Measurements from ENCODE around the gene SIAH3. TPM values are rescaled to one million over a fixed set of nuclear protein-coding genes. Genes with fewer than 3 reads are reported as not detected.

Gene SIAH3
- total and polyA plus RNA-seq, 2 experiments from 2014 or later: 0.13 to 0.17 TPM

DNA sequence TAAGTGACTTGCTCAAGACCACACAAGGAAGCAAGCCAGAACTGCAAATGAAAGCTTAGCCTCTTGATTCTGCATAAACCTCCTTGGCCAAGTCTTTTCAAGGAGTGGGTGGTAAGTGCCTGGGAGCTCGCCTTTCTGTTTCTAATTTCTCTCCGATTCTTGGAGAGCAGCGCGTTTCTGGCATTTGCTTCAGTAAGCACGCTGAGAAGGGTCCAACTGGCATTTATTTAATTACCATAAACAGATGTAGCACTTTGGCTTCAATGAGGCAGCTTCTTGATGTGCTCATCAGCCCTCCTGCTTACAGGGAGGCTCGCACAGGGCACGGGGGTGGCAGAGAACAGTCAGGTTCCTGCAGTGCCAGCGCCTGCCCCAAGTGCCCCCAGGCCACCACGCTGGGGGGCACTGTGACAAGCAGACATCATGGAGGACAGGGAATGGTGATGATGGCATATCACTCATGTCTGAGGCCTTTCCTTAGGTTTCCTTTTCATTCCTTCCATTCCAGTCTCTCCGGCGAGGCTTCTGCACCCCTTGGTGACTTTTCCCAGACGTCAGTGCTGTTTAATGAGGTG lies 13.3 kb downstream of the SIAH3 start (continued):
- TF ChIP-seq, protein P1, sequence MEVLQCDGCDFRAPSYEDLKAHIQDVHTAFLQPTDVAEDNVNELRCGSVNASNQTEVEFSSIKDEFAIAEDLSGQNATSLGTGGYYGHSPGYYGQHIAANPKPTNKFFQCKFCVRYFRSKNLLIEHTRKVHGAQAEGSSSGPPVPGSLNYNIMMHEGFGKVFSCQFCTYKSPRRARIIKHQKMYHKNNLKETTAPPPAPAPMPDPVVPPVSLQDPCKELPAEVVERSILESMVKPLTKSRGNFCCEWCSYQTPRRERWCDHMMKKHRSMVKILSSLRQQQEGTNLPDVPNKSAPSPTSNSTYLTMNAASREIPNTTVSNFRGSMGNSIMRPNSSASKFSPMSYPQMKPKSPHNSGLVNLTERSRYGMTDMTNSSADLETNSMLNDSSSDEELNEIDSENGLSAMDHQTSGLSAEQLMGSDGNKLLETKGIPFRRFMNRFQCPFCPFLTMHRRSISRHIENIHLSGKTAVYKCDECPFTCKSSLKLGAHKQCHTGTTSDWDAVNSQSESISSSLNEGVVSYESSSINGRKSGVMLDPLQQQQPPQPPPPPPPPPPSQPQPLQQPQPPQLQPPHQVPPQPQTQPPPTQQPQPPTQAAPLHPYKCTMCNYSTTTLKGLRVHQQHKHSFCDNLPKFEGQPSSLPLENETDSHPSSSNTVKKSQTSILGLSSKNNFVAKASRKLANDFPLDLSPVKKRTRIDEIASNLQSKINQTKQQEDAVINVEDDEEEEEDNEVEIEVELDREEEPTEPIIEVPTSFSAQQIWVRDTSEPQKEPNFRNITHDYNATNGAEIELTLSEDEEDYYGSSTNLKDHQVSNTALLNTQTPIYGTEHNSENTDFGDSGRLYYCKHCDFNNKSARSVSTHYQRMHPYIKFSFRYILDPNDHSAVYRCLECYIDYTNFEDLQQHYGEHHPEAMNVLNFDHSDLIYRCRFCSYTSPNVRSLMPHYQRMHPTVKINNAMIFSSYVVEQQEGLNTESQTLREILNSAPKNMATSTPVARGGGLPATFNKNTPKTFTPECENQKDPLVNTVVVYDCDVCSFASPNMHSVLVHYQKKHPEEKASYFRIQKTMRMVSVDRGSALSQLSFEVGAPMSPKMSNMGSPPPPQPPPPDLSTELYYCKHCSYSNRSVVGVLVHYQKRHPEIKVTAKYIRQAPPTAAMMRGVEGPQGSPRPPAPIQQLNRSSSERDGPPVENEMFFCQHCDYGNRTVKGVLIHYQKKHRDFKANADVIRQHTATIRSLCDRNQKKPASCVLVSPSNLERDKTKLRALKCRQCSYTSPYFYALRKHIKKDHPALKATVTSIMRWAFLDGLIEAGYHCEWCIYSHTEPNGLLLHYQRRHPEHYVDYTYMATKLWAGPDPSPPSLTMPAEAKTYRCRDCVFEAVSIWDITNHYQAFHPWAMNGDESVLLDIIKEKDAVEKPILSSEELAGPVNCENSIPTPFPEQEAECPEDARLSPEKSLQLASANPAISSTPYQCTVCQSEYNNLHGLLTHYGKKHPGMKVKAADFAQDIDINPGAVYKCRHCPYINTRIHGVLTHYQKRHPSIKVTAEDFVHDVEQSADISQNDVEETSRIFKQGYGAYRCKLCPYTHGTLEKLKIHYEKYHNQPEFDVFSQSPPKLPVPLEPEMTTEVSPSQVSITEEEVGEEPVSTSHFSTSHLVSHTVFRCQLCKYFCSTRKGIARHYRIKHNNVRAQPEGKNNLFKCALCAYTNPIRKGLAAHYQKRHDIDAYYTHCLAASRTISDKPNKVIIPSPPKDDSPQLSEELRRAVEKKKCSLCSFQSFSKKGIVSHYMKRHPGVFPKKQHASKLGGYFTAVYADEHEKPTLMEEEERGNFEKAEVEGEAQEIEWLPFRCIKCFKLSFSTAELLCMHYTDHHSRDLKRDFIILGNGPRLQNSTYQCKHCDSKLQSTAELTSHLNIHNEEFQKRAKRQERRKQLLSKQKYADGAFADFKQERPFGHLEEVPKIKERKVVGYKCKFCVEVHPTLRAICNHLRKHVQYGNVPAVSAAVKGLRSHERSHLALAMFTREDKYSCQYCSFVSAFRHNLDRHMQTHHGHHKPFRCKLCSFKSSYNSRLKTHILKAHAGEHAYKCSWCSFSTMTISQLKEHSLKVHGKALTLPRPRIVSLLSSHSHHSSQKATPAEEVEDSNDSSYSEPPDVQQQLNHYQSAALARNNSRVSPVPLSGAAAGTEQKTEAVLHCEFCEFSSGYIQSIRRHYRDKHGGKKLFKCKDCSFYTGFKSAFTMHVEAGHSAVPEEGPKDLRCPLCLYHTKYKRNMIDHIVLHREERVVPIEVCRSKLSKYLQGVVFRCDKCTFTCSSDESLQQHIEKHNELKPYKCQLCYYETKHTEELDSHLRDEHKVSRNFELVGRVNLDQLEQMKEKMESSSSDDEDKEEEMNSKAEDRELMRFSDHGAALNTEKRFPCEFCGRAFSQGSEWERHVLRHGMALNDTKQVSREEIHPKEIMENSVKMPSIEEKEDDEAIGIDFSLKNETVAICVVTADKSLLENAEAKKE (CRISPR knock-in tag; IDR thresholded peaks at IDR 0.05): no peak
- TF ChIP-seq CREB1 (CRISPR knock-in tag; IDR thresholded peaks at IDR 0.05; ENCODE audit: low read depth): no peak
- TF ChIP-seq EZH2 (IDR thresholded peaks at IDR 0.05; ENCODE audit: low read depth, unreplicated experiment): no peak
- TF ChIP-seq, protein P2, sequence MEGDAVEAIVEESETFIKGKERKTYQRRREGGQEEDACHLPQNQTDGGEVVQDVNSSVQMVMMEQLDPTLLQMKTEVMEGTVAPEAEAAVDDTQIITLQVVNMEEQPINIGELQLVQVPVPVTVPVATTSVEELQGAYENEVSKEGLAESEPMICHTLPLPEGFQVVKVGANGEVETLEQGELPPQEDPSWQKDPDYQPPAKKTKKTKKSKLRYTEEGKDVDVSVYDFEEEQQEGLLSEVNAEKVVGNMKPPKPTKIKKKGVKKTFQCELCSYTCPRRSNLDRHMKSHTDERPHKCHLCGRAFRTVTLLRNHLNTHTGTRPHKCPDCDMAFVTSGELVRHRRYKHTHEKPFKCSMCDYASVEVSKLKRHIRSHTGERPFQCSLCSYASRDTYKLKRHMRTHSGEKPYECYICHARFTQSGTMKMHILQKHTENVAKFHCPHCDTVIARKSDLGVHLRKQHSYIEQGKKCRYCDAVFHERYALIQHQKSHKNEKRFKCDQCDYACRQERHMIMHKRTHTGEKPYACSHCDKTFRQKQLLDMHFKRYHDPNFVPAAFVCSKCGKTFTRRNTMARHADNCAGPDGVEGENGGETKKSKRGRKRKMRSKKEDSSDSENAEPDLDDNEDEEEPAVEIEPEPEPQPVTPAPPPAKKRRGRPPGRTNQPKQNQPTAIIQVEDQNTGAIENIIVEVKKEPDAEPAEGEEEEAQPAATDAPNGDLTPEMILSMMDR (conservative IDR thresholded peaks at IDR 0.05; ENCODE audit: low read depth in 2 of 2): no peak
- TF ChIP-seq ZNF114 (CRISPR knock-in tag; IDR thresholded peaks at IDR 0.05): no peak
- TF ChIP-seq STAT1 (IDR thresholded peaks at IDR 0.05; ENCODE audit: unreplicated experiment): no peak

DNA sequence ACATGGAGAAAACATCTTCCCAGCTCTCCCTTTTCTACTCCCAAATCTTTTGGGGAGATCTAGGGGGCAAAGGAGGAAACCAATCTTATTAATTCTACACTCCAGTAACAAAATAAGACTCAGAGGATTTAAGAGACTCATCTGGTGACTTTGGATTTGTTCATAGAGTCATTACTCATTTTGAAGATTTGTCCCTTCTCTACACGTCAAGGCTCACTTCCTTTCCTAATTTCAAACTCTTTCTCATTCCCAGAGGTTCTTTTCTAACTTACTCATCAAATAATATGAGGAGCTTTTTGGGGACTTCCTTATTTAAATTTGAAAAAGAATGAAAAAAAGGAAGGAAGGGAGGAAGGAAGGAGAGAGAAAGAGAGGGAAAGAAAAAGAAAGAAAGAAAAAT lies 14.4 kb downstream of the SIAH3 start:
- H3F3A ChIP-seq (replicated peaks; ENCODE audit: low read depth): no peaks in the 10 kb centered on the region
- no peak overlapping the region for H3K4me3 ChIP-seq
- Mint-ChIP-seq H3K9me3 (no peaks in the 10 kb centered on the region), H3K36me3 (ENCODE audit: low read depth) (no peaks in the 10 kb centered on the region), H3K27me3 (ENCODE audit: insufficient read depth, low read depth, poor library complexity) (no peaks in the 10 kb centered on the region), H3K4me3 (no peak overlapping the region), H3K27ac (no peak overlapping the region), H3K4me1 (peaks cover 23% of the 10 kb centered on the region)
- H3K9me2 ChIP-seq (ENCODE audit: insufficient read depth): no peaks in the 10 kb centered on the region
- H3K27me3 ChIP-seq (ENCODE audit: insufficient read depth): no peaks in the 10 kb centered on the region
- ATAC-seq (no peak), DNase-seq (ENCODE audit: low spot score) (no peak)
- no peak overlapping the region for H2AFZ ChIP-seq
- H3K79me2 ChIP-seq (replicated peaks; ENCODE audit: insufficient read depth): no peaks in the 10 kb centered on the region
- no peak overlapping the region for H3K4me2 ChIP-seq
- H3K4me1 ChIP-seq (ENCODE audit: insufficient read depth): peaks cover 9% of the 10 kb centered on the region
- no peak overlapping the region for H3K27ac ChIP-seq (ENCODE audit: low read depth)
- no peaks in the 10 kb centered on the region for H3K36me3 ChIP-seq (ENCODE audit: insufficient read depth)
- H4K20me1 ChIP-seq (replicated peaks; ENCODE audit: insufficient read depth): no peaks in the 10 kb centered on the region
- TF ChIP-seq ZNF331 (CRISPR knock-in tag; IDR thresholded peaks at IDR 0.05; ENCODE audit: low read depth): no peak
- TF ChIP-seq, protein P1 (CRISPR knock-in tag; IDR thresholded peaks at IDR 0.05): no peak
- TF ChIP-seq POLR2AphosphoS5 (IDR thresholded peaks at IDR 0.05; ENCODE audit: low read depth): no peak

All from GM23338 (cell line).